Measurements from ENCODE around the gene GPX1. TPM values are rescaled to one million over a fixed set of nuclear protein-coding genes. Genes with fewer than 3 reads are reported as not detected.

The GPX1 gene
- total and polyA plus RNA-seq, 10 of the 15 experiments (the other 5 are each of a cell fraction or from before 2014, with no cell fraction given): 32.0 to 1,121 (median 400) TPM

DNA sequence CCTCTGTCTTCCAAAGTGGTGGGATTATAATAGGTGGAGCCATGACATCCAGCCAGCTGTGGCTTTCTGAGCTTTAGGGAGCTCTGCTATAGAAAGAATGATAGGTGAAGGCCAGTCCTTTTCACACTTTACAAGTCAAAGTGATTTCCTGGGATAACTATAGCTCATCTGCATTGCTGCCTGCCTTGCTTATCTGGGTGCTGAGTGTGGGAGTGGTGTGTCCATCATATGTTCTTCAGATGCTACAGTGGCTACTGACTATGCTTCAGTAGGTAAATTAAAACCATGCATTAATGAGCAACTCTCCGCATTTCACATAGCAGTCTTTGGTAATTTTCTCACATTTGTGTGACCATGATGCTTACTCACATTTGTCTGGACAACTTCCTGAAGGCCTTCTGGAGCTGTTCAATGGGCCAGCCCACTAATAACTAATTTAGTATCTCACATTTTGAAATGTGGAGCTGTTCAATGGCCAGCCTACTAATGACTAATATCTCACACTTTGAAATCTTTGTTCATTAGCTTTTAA, 30.2 kb upstream of the GPX1 start:
- Histone ChIP-seq H3K9ac (ENCODE audit: control insufficient read depth, insufficient read depth, low read length) (no peak overlapping the region), H3K79me2 (ENCODE audit: control insufficient read depth, insufficient read depth, low read length) (peaks cover 84% of the 10 kb centered on the region), H2AFZ (ENCODE audit: control insufficient read depth, low read depth, low read length) (no peak overlapping the region), H3K27me3 (replicated peaks in 1 of 2; ENCODE audit: control insufficient read depth in 2 of 2, insufficient read depth in 2 of 2, low read length in 1 of 2) (no peaks in the 10 kb centered on the region), H3K4me1 (ENCODE audit: control insufficient read depth, insufficient read depth, low read length) (peaks cover 6% of the 10 kb centered on the region), H4K20me1 (ENCODE audit: control insufficient read depth, insufficient read depth) (peaks cover 8% of the 10 kb centered on the region; the same call in 1 of the 2 replicates), H3K4me3 (no peak overlapping the region), H3K27ac (ENCODE audit: control insufficient read depth, insufficient read depth) (no peak overlapping the region), H3K9me3 (replicated peaks; ENCODE audit: control insufficient read depth, insufficient read depth, low read length) (peaks cover 2% of the 10 kb centered on the region), H3K36me3 (ENCODE audit: control insufficient read depth in 2 of 2, insufficient read depth in 2 of 2, low read length in 1 of 2) (peaks cover 4 to 5% of the 10 kb centered on the region in 2 experiments; a peak in 2 of 4 replicates), H3K4me2 (ENCODE audit: control insufficient read depth, insufficient read depth) (no peak overlapping the region)
- in situ Hi-C loops (cut with MboI): no loop called here
- ATAC-seq: no peak
- POLR2A ChIA-PET: interaction anchor here (0.7 to 1.1 kb wide), 3 partner anchors 9 to 29 kb away, joined by 3 to 5 read pairs (median 4); no protein-coding TSS in a partner anchor
- SMC1A ChIA-PET (ENCODE audit: uncharacterized antibody, unreplicated experiment): interaction anchor here (1.1 to 2.5 kb wide), 6 partner anchors 9 to 48 kb away, joined by 3 to 5 read pairs (median 5); no protein-coding TSS in a partner anchor
- 0% methylated on average over 1 of the region's 1 CpG for WGBS (ENCODE audit: insufficient coverage, insufficient replicate concordance, low lambda C conversion rate, missing lambda C conversion rate)
- TF ChIP-seq SMARCA5 (IDR thresholded peaks at IDR 0.05) (no peak), ZNF622 (IDR thresholded peaks at IDR 0.05) (no peak), STAT3 (IDR thresholded peaks at IDR 0.05; ENCODE audit: low read depth, low read length) (no peak), MEF2A (IDR thresholded peaks at IDR 0.05; ENCODE audit: insufficient read depth, low read depth, low read length) (no peak), MEF2B (IDR thresholded peaks at IDR 0.05; ENCODE audit: partially characterized antibody, poor library complexity, severe bottlenecking) (no peak), MYB (IDR thresholded peaks at IDR 0.05; ENCODE audit: borderline replicate concordance, low read depth, low read length) (no peak)
- TF ChIP-seq, protein P1, sequence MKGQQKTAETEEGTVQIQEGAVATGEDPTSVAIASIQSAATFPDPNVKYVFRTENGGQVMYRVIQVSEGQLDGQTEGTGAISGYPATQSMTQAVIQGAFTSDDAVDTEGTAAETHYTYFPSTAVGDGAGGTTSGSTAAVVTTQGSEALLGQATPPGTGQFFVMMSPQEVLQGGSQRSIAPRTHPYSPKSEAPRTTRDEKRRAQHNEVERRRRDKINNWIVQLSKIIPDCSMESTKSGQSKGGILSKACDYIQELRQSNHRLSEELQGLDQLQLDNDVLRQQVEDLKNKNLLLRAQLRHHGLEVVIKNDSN (IDR thresholded peaks at IDR 0.05; ENCODE audit: borderline replicate concordance, extremely low read length, insufficient read depth, low read depth, low read length): no peak
- DNase-seq (ENCODE audit: low read depth, low spot score): no peak
- intact Hi-C loops (cut with micrococcal nuclease; ENCODE audit: unreplicated experiment): no loop called here
- CTCF ChIA-PET: interaction anchor here (0.8 kb wide), 1 partner anchor 13 kb away, joined by 3 read pairs; no protein-coding TSS in a partner anchor
- BruUV-seq (replicated peaks): TSS peak; percentile 22
- no peak for FAIRE-seq
- RAD21 ChIA-PET (ENCODE audit: unreplicated experiment): interaction anchor here (1.3 kb wide), 1 partner anchor 55 kb away, joined by 4 read pairs; no protein-coding TSS in a partner anchor

Data from GM12878 (cell line).